HG03097 (cell line): ENCODE results near the gene DSG4.

Experiments
- ATAC-seq: cut with Tn5 transposase; IDR thresholded peaks from one replicate; pipeline ENCODE4 v1.9.1; 2021; ENCODE audit not compliant: unreplicated experiment, low FRiP score

Gene DSG4

DNA sequence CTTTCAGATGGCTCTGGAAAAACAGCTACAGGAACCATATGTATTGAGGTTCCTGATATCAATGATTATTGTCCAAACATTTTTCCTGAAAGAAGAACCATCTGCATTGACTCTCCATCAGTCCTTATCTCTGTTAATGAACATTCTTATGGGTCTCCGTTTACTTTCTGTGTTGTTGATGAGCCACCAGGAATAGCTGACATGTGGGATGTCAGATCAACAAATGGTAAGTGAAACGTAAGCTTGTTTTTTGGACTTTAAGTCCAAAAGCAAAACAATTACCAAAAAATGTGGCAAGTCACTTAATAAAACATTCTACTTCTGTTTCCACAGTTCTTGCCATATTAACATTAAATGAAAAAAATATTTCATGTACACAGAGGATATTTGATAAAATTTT, 26.8 kb downstream of the DSG4 start:
- ATAC-seq, result no peak

- ATAC-seq, result no peak
Observed at GRCh38 chr18:31407649-31408048, 31.1 kb downstream of the DSG4 start.

GRCh38 chr18:31409276-31409675, 32.7 kb downstream of the DSG4 start:
- ATAC-seq, result no peak

GRCh38 chr18:31410716-31411483, 34.3 kb downstream of the DSG4 start:
- ATAC-seq, result no peak

- ATAC-seq, result no peak
Observed at GRCh38 chr18:31413137-31413536, 36.6 kb downstream of the DSG4 start.

GRCh38 chr18:31417850-31418249, 41.3 kb downstream of the DSG4 start:
- no peak for ATAC-seq

- ATAC-seq, result no peak
Observed at GRCh38 chr18:31419457-31419932, 42.9 kb downstream of the DSG4 start.

GRCh38 chr18:31420032-31420431, 43.5 kb downstream of the DSG4 start:
- ATAC-seq, result no peak

- ATAC-seq, result no peak
Observed at GRCh38 chr18:31420524-31420923, 43.9 kb downstream of the DSG4 start.

DNA sequence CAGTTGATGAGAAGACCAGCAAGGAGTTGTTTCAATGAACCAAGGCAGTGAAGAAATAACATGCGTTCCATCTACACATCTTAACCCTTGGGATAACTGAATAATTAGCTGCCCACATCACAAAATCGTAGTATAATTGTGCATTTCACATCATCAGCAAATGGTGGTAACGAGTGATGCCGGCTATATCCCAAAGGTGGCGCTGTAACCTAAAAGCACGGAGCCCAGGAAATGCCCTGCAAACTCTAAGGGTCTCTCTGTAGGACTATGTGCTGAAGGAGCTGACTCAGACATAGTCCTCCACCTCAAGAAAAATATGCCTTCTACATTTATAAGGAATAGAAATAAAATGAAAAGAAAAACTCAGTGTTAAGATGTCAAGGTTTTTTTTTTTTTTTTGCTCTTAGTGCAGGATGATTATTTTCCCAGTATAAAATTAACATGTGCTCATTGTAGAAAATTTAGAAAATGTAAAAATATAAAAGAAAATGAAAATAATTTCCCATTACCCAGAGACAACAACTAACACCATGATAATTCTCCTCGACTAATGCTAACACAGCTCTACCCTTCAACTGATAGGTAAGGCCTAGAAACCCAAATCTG, 47.9 kb downstream of the DSG4 start:
- ATAC-seq, result peak; percentile 82

DNA sequence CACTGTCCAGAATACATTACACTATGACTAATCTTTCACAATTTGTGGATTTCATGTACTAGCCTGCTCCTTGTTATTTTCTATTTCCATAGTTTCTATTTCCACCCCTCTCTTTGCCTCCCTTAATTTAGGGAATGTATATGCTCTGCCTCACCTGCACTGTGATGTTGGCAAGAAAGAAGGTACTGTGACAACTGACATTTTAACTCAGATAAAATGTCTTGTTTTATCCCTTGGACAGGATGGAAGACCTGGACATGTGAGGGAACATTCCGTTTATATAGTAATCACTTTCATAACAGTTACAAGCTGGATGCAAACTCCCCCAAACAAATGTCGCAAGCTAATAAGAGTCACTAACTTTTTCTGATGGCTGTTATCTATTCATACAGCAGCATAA, 49.4 kb downstream of the DSG4 start:
- no peak for ATAC-seq

DNA sequence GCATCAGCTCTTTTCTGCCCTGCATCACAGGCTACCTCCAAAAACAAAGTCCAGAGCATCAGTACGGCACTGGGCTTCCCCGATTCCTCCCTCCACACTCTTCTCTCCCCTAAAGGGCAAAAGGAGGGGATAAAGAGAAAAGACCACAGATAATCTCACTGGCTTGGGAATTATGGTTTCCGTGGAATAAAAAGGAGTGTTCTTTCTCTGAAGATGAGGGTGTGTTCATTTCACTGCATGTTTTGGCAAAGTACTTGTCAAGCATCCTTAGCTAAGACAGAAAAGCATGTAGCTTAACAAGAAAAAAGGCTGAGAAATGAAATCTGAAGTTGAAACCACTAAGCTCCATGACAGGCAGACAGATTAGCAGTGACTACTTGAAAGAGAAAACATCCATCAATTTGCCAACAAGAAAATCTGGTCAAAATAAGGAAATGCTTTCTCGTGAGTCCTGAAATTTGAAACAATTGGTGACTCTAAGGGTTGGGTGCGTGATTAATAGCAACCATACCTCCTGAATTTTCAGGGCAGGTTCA, 50.4 kb downstream of the DSG4 start:
- no peak for ATAC-seq

DNA sequence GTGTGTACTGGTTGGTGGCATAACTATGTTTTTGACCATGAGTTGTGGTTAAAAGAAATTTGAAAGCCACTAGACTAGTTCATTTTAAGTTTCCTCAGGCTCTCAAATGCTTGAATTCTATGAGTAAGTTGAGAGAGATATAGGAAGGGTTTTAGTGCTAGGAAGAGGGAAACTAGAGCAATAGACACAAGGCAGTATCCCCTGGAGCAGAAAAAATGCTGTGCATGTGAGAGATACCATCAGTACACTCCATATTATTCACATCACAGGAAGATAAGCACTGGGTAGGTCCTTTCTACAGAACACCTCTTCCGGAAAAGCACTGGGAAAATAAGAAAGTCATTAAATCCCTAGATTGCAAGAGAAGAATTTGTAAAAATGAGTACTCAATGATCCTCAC, 51.6 kb downstream of the DSG4 start:
- ATAC-seq, result no peak

DNA sequence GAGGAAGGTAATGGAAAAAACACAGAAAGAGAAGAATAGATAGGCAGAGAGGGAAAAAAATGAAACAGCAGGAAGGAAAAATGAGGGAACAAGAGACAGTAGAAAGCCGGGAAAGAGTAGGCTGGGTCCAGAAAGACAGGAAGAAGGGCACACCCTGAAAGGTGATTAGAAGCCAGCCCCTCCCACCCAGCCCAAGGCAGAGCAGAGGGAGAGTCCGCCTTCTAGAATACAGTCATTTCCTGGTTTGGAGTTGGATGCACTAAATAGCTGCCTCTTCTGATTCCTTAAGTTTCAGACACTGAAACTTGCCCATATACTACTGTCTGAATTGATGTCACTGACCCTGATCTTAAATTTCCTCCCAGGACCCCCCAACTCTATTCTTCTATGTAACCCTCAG, 53.0 kb downstream of the DSG4 start:
- no peak for ATAC-seq

- ATAC-seq, result no peak
Observed at GRCh38 chr18:31430072-31430471, 53.5 kb downstream of the DSG4 start.

- no peak for ATAC-seq
Observed at GRCh38 chr18:31430554-31430953, 54.0 kb downstream of the DSG4 start.

GRCh38 chr18:31432316-31432715, 55.7 kb downstream of the DSG4 start:
- ATAC-seq, result no peak

DNA sequence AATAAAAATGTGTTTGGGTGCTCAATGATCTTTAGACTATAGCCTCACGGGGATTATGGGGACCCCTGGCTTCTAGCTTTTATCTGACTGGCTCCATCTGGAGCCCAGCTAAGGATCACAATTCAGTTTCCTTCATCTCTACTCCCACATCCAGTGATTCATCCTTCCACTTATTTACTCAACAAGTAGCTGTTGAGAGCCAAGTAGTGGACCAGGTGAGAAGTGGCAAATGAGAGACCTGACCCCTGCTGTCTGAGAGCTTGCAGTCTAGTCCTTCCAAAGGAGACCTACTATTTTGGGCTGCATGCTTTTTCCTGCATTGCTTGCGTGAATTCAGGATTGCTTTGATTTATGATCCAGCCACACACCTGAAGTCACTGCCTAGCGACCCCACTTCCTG, 60.2 kb downstream of the DSG4 start:
- ATAC-seq, result no peak

- ATAC-seq, result no peak
Observed at GRCh38 chr18:31438402-31438801, 61.8 kb downstream of the DSG4 start.

- no peak for ATAC-seq
Observed at GRCh38 chr18:31439807-31440325, 63.3 kb downstream of the DSG4 start.

DNA sequence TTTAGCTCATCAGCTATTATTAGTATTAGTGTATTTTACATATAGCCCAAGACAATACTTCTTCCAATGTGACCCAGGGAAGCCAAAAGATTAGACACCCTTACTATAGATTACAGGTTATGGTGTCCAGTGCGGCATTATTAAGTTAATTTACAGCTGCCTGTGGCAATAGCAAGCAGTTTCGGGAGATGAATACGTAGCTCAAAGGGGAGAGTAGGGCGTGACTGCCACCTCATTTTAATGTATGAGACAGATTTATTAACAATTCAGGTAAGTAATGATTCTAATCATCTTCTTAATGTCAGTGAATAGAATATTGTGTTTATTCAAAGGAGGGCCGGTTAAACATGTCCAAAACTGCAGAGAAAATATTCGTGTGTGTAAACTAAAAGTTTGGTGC, 64.2 kb downstream of the DSG4 start:
- no peak for ATAC-seq

GRCh38 chr18:31441493-31441892, 64.9 kb downstream of the DSG4 start:
- no peak for ATAC-seq
